Panc1 (cell line): ENCODE measurements around the gene ATF3. TPM values are rescaled to one million over a fixed set of nuclear protein-coding genes. Genes with fewer than 3 reads are reported as not detected.

Source experiments
- ATAC-seq: fragments of 200-7000 bp; cut with Tn5 transposase; 2 replicates; pipeline ENCODE4 v1.9.1; 2020; ENCODE audit warnings: mild to moderate bottlenecking, moderate library complexity
- BruUV-seq: library from RNA; stranded (reverse); fragments of 400-500 nt; replicated peaks from 2 replicates; lab custom pipeline; 2021; lab: Mats Ljungman, UMichigan
- CTCF ChIA-PET: fragments of 300-600 bp; sonication (Branson Sonifier 250); formaldehyde crosslinking; loops from one replicate; lab custom pipeline; 2022; ENCODE audit warnings: antibody characterized with exemption; lab: Charles Lee
- POLR2A ChIA-PET: fragments of 300-600 bp; sonication (Branson Sonifier 250); formaldehyde crosslinking; loops from one replicate; lab custom pipeline; 2022; ENCODE audit warnings: antibody characterized with exemption; lab: Charles Lee
- DNase-seq: peaks from one replicate; pipeline ENCODE4 v3.0.0-alpha.2; 2010; ENCODE audit warnings: low read depth, low spot score
- H3K27ac ChIP-seq: 2 replicates; pipeline ENCODE4 v1.5.1; 2011; ENCODE audit warnings: mild to moderate bottlenecking, low read length, inconsistent platforms
- H3K27me3 ChIP-seq: fragments of 200-500 bp; sonication (Bioruptor generic); 2 replicates; pipeline ENCODE4 v1.6.0; 2014; ENCODE audit warnings: low read length, inconsistent platforms; ENCODE audit not compliant: control insufficient read depth, insufficient read depth
- H3K36me3 ChIP-seq: fragments of 200-500 bp; sonication (Bioruptor generic); 2 replicates; pipeline ENCODE4 v1.5.1; 2014; ENCODE audit warnings: inconsistent platforms, mild to moderate bottlenecking, low read length, moderate library complexity; ENCODE audit not compliant: control insufficient read depth, insufficient read depth
- H3K4me1 ChIP-seq: 2 replicates; pipeline ENCODE4 v1.5.1; 2011; ENCODE audit warnings: inconsistent platforms, mild to moderate bottlenecking, low read length, moderate library complexity; ENCODE audit not compliant: control insufficient read depth, insufficient read depth
- H3K4me3 ChIP-seq, 2 experiments: 2 replicates each; pipeline ENCODE4 v1.5.1; 2011 to 2012; ENCODE audit warnings: low read depth in 2 of 2, low read length in 2 of 2, mild to moderate bottlenecking in 2 of 2, inconsistent platforms in 1 of 2, moderate library complexity in 1 of 2
- H3K9me3 ChIP-seq: fragments of 200-500 bp; sonication (Bioruptor generic); 2 replicates; pipeline ENCODE4 v1.5.1; 2014; ENCODE audit warnings: low read depth, mild to moderate bottlenecking, inconsistent platforms, low read length, moderate library complexity; ENCODE audit not compliant: control insufficient read depth, insufficient read depth
- CTCF ChIP-seq: fragments of 450-650 bp; IDR thresholded peaks from 2 replicates; pipeline ENCODE4 v1.5.1; 2017; ENCODE audit warnings: mild to moderate bottlenecking
- POLR2AphosphoS5 ChIP-seq: IDR thresholded peaks from 2 replicates; pipeline ENCODE4 v1.6.1; 2012; ENCODE audit warnings: mild to moderate bottlenecking, low read depth, low read length, moderate library complexity
- REST ChIP-seq, 2 experiments: IDR thresholded peaks; 2 replicates each; pipeline ENCODE4 v1.6.1; 2011 to 2012; ENCODE audit warnings: low read depth in 2 of 2, control low read depth in 1 of 2, low read length in 1 of 2, mild to moderate bottlenecking in 1 of 2, moderate library complexity in 1 of 2; ENCODE audit not compliant: insufficient read depth in 1 of 2
- SIN3A ChIP-seq: IDR thresholded peaks from 2 replicates; pipeline ENCODE4 v1.6.1; 2012; ENCODE audit warnings: low read depth, mild to moderate bottlenecking, low read length, moderate library complexity, borderline replicate concordance; ENCODE audit not compliant: insufficient read depth
- TCF7L2 ChIP-seq: IDR thresholded peaks from 2 replicates; pipeline ENCODE4 v1.6.1; 2011; ENCODE audit warnings: mild to moderate bottlenecking, low read depth, low read length, inconsistent platforms
- in situ Hi-C: cut with HindIII; loops from 2 replicates; pipeline ENCODE4 v1.10.0; 2016; ENCODE audit warnings: low sequenced_read_pairs, low pct_unique_long_range_greater_than_20kb
- intact Hi-C: fragments of 100-400 bp; cut with micrococcal nuclease; formaldehyde crosslinking; loops from one replicate; pipeline ENCODE4 v1.10.0; 2022; ENCODE audit not compliant: unreplicated experiment
- total RNA-seq: library from RNA; stranded (reverse); gene quantifications from one replicate; pipeline ENCODE4 v1.2.1, GENCODE V29; 2021; ENCODE audit not compliant: unreplicated experiment

The ATF3 gene
- total RNA-seq, 1 experiment from 2014 or later, result 13.3 TPM

- intact Hi-C loops, result no loop called here
- CTCF ChIA-PET, result no interaction called here
- no TSS peak for BruUV-seq
These were observed 16.6 kb upstream of the ATF3 start for GRCh38 chr1:212591922-212592321.

GRCh38 chr1:212593821-212594251, 14.7 kb upstream of the ATF3 start:
- DNase-seq (no peak), ATAC-seq (no peak)
- ChIA-PET CTCF (interaction anchor here (0.6 to 0.7 kb wide), 2 partner anchors 14 to 100 kb away, joined by 4 to 6 read pairs; no protein-coding TSS in a partner anchor), POLR2A (no interaction called here)
- Histone ChIP-seq H3K36me3 (no peaks in the 10 kb centered on the region), H3K4me3 (no peak overlapping the region), H3K4me1 (peaks cover 13% of the 10 kb centered on the region), H3K27me3 (peaks cover 4% of the 10 kb centered on the region; the same call in 1 of the 2 replicates), H3K9me3 (no peaks in the 10 kb centered on the region), H3K27ac (no peak overlapping the region)
- TF ChIP-seq POLR2AphosphoS5, result no peak
- TF ChIP-seq TCF7L2, result no peak
- TF ChIP-seq CTCF, result no peak
- no peak for TF ChIP-seq SIN3A
- TF ChIP-seq REST (IDR thresholded peaks at IDR 0.05; ENCODE audit: insufficient read depth in 1 of 2, low read depth in 2 of 2, low read length in 1 of 2), result no peak
- intact Hi-C loops (no loop called here), in situ Hi-C loops (no loop called here)
- no TSS peak for BruUV-seq

More at GRCh38 chr1:212591922-212592321, 16.6 kb upstream of the ATF3 start:
- Histone ChIP-seq H3K27me3 (peaks cover 4% of the 10 kb centered on the region; the same call in 1 of the 2 replicates), H3K9me3 (no peaks in the 10 kb centered on the region), H3K4me1 (peaks cover 12% of the 10 kb centered on the region), H3K27ac (no peak overlapping the region), H3K4me3 (no peak overlapping the region), H3K36me3 (no peaks in the 10 kb centered on the region)
- DNase-seq, result no peak
- in situ Hi-C loops, result no loop called here
- no peak for ATAC-seq
- POLR2A ChIA-PET, result no interaction called here
- no peak for TF ChIP-seq REST (IDR thresholded peaks at IDR 0.05; ENCODE audit: insufficient read depth in 1 of 2, low read depth in 2 of 2, low read length in 1 of 2)
- TF ChIP-seq CTCF, result no peak
- TF ChIP-seq POLR2AphosphoS5, result no peak
- TF ChIP-seq SIN3A, result no peak
- TF ChIP-seq TCF7L2, result no peak
